OCI-LY1 (cell line): ENCODE measurements around the gene MVB12B.

ENCODE experiments used
- EZH2 ChIP-seq: fragments of 200-600 bp; sonication (generic), shearing (Covaris generic); IDR thresholded peaks from 2 replicates; pipeline ENCODE4 v1.8.0; 2017; ENCODE audit warnings: borderline replicate concordance, mixed run types, mild to moderate bottlenecking, antibody characterized with exemption, low read length, moderate library complexity, mixed read lengths
- TF ChIP-seq, protein P1 (sequence below): fragments of 200-600 bp; sonication (generic), shearing (Covaris generic); IDR thresholded peaks from 2 replicates; pipeline ENCODE4 v1.5.1; 2017; ENCODE audit warnings: mild to moderate bottlenecking, antibody characterized with exemption, low read length, moderate library complexity, mixed read lengths

DNA sequence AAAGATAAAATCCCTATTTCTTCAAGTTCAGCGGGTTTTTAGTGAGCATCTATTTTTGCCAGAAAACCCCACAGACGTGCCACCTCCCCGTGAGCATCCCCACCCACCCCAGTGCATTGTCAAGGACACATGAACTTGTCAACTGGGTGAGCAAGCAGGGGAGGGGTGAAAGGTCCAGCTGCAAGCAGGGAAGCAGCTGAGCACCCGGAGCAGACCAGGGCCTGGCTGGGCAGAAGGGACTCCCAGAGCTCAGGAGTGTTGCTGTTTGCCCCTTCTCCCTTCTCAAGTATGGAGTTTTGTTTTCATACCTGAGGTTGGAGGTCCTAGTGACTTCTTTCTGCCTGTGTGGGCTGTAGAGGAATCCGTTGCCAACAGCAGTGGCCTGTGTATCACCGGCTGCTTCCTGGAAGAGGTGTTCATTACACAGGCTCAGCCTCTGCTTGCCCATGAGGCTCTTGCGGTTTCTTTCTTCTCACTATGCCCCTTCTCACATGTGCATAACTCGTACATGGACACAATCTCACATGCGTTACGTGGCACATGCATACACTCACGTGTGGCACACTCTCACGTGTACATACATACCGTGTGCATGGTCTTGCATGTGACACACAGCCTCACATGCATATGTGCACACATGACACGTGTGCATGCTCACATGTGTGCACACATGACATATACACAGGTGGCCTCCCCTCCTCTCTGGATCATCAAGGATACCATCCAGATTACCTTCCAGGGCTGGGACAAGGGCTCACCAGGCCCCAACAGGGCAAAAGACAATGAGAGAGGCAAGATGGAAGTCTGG lies 126.7 kb downstream of the MVB12B start:
- TF ChIP-seq, protein P1, sequence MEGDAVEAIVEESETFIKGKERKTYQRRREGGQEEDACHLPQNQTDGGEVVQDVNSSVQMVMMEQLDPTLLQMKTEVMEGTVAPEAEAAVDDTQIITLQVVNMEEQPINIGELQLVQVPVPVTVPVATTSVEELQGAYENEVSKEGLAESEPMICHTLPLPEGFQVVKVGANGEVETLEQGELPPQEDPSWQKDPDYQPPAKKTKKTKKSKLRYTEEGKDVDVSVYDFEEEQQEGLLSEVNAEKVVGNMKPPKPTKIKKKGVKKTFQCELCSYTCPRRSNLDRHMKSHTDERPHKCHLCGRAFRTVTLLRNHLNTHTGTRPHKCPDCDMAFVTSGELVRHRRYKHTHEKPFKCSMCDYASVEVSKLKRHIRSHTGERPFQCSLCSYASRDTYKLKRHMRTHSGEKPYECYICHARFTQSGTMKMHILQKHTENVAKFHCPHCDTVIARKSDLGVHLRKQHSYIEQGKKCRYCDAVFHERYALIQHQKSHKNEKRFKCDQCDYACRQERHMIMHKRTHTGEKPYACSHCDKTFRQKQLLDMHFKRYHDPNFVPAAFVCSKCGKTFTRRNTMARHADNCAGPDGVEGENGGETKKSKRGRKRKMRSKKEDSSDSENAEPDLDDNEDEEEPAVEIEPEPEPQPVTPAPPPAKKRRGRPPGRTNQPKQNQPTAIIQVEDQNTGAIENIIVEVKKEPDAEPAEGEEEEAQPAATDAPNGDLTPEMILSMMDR = no peak
- no peak for TF ChIP-seq EZH2
